Sigmoid colon (tissue), 7 donors: ENCODE measurements around the gene NTM. TPM values are rescaled to one million over a fixed set of nuclear protein-coding genes. Genes with fewer than 3 reads are reported as not detected.

Source experiments
- DNase-seq: peaks from one replicate; pipeline ENCODE4 v3.0.0-alpha.2; 2019
- H3K27ac ChIP-seq, 4 donors: fragments of 200-600 bp; sonication (generic); one replicate each; pipeline ENCODE4 v1.5.1; 2016 to 2019; ENCODE audit warnings: mild to moderate bottlenecking in 1 of 4
- H3K27me3 ChIP-seq, 3 donors: fragments of 200-600 bp; sonication (generic); one replicate each; pipeline ENCODE4 v1.5.1; 2019; ENCODE audit warnings: mild to moderate bottlenecking in 1 of 3
- H3K36me3 ChIP-seq, 4 donors: fragments of 200-600 bp; sonication (generic); one replicate each; pipeline ENCODE4 v1.5.1; 2016 to 2019
- H3K4me1 ChIP-seq, 4 donors: fragments of 200-600 bp; sonication (generic); one replicate each; pipeline ENCODE4 v1.5.1; 2017 to 2019
- H3K4me3 ChIP-seq, 4 donors: fragments of 200-600 bp; sonication (generic); one replicate each; pipeline ENCODE4 v1.5.1; 2017 to 2019; ENCODE audit warnings: mild to moderate bottlenecking in 2 of 4, moderate library complexity in 1 of 4
- H3K9me3 ChIP-seq, 4 donors: fragments of 200-600 bp in 3 of 4; sonication (generic) in 3 of 4; one replicate each; pipeline versions ENCODE4 v1.5.1 to v1.6.1; 2013 to 2019
- CTCF ChIP-seq, 4 experiments: fragments of 450-650 bp in 3 of 4; fragments of 200-600 bp in 1 of 4; IDR thresholded peaks; one replicate each; pipeline ENCODE4 v1.5.1; 2016 to 2019; ENCODE audit warnings: antibody characterized with exemption in 4 of 4, mild to moderate bottlenecking in 3 of 4, moderate library complexity in 2 of 4
- EP300 ChIP-seq, 4 donors: sonication (generic); formaldehyde crosslinking; IDR thresholded peaks; one replicate each; pipeline ENCODE4 v1.6.1; 2017; ENCODE audit warnings: antibody characterized with exemption in 4 of 4
- POLR2A ChIP-seq, 2 donors: fragments of 450-650 bp; IDR thresholded peaks; one replicate each; pipeline ENCODE4 v1.6.1; 2016; ENCODE audit warnings: antibody characterized with exemption in 2 of 2, mild to moderate bottlenecking in 2 of 2, moderate library complexity in 2 of 2
- POLR2AphosphoS5 ChIP-seq, 4 donors: sonication (generic); formaldehyde crosslinking; IDR thresholded peaks; one replicate each; pipeline ENCODE4 v1.6.1; 2017; ENCODE audit warnings: antibody characterized with exemption in 4 of 4
- WGBS, 2 donors: extraction: QIAGEN DNeasy Blood & Tissue Kit; methylation state at CpG; one replicate each; pipeline ENCODE4 v1.1.7; 2013; 5-methylcytosine and 5-hydroxymethylcytosine counted together
- intact Hi-C: fragments of 100-400 bp; cut with DNase I; formaldehyde crosslinking; loops from one replicate; pipeline ENCODE4 v1.15.1; 2023
- polyA plus RNA-seq, 3 donors: library from polyadenylated mRNA; stranded (reverse); fragments of 200-250 nt; gene quantifications; one replicate each; pipeline ENCODE4 v1.2.3, GENCODE V29; 2013
- total RNA-seq, 4 donors: library from RNA; depleted of rRNA; stranded (reverse); fragments of >200 nt; gene quantifications; one replicate each; pipeline ENCODE4 v1.1.0, GENCODE V29; 2016
- donor health status: healthy with polysubstance abuse.
- donor health status: Bipolar disorder and iron deficiency.
- donor health status: healthy.

The NTM gene
- total and polyA plus RNA-seq, 7 donors, result 0.96 to 18.3 (median 6.4) TPM; not detected in 1

- 83 to 89% methylated on average over 5 of the region's 5 CpGs for WGBS, 2 donors
- DNase-seq, result no peak
Measured at GRCh38 chr11:131465039-131465438, 94.6 kb downstream of the NTM start.

GRCh38 chr11:131465746-131466145, 95.3 kb downstream of the NTM start:
- no peak for TF ChIP-seq EP300 (IDR thresholded peaks at IDR 0.05)
- no peak for TF ChIP-seq POLR2A (IDR thresholded peaks at IDR 0.05)
- no peak for TF ChIP-seq POLR2AphosphoS5 (IDR thresholded peaks at IDR 0.05)
- no peak for TF ChIP-seq CTCF (IDR thresholded peaks at IDR 0.05)
- no peaks in the 10 kb centered on the region for H3K36me3 ChIP-seq
- no peak overlapping the region for H3K27ac ChIP-seq
- H3K4me3 ChIP-seq, result no peak overlapping the region
- H3K4me1 ChIP-seq, result no peaks in the 10 kb centered on the region
- no peak for DNase-seq
- intact Hi-C loops, result no loop called here
- H3K27me3 ChIP-seq, result no peaks in the 10 kb centered on the region
- no peaks in the 10 kb centered on the region for H3K9me3 ChIP-seq
- 46 to 55% methylated on average over 5 of the region's 5 CpGs for WGBS, 2 donors

More at GRCh38 chr11:131465039-131465438, 94.6 kb downstream of the NTM start:
- H3K27ac ChIP-seq, result no peak overlapping the region
- H3K4me1 ChIP-seq, result no peaks in the 10 kb centered on the region
- no peak overlapping the region for H3K4me3 ChIP-seq
- intact Hi-C loops, result no loop called here
- H3K27me3 ChIP-seq, result no peaks in the 10 kb centered on the region
- TF ChIP-seq POLR2A (IDR thresholded peaks at IDR 0.05) (no peak), POLR2AphosphoS5 (IDR thresholded peaks at IDR 0.05) (no peak), CTCF (IDR thresholded peaks at IDR 0.05) (no peak), EP300 (IDR thresholded peaks at IDR 0.05) (no peak)
- no peaks in the 10 kb centered on the region for H3K36me3 ChIP-seq
- no peaks in the 10 kb centered on the region for H3K9me3 ChIP-seq

GRCh38 chr11:131467645-131468394, 97.4 kb downstream of the NTM start:
- Histone ChIP-seq H3K27me3 (no peaks in the 10 kb centered on the region), H3K27ac (no peak overlapping the region), H3K36me3 (no peaks in the 10 kb centered on the region), H3K9me3 (no peaks in the 10 kb centered on the region), H3K4me3 (no peak overlapping the region), H3K4me1 (no peaks in the 10 kb centered on the region)
- intact Hi-C loops, result no loop called here
- TF ChIP-seq POLR2A (IDR thresholded peaks at IDR 0.05), result no peak
- no peak for TF ChIP-seq CTCF (IDR thresholded peaks at IDR 0.05)
- TF ChIP-seq EP300 (IDR thresholded peaks at IDR 0.05), result no peak
- no peak for TF ChIP-seq POLR2AphosphoS5 (IDR thresholded peaks at IDR 0.05)
- WGBS, 2 donors, result 57 to 60% methylated on average over 10 of the region's 10 CpGs
- no peak for DNase-seq

- H3K9me3 ChIP-seq, result no peaks in the 10 kb centered on the region
- no peak for DNase-seq
- H3K4me1 ChIP-seq, result no peaks in the 10 kb centered on the region
- no peaks in the 10 kb centered on the region for H3K27me3 ChIP-seq
- intact Hi-C loops, result no loop called here
- 13 to 33% methylated on average over 2 of the region's 2 CpGs for WGBS, 2 donors
- H3K4me3 ChIP-seq, result no peak overlapping the region
- TF ChIP-seq CTCF (IDR thresholded peaks at IDR 0.05), result no peak
- TF ChIP-seq EP300 (IDR thresholded peaks at IDR 0.05), result no peak
- no peak for TF ChIP-seq POLR2A (IDR thresholded peaks at IDR 0.05)
- TF ChIP-seq POLR2AphosphoS5 (IDR thresholded peaks at IDR 0.05), result no peak
- no peak overlapping the region for H3K27ac ChIP-seq
- H3K36me3 ChIP-seq, result no peaks in the 10 kb centered on the region
Measured at GRCh38 chr11:131468565-131468964, 98.2 kb downstream of the NTM start.
